Mesothelial cell of epicardium (in vitro differentiated cells): ENCODE measurements around the gene KCNK1. TPM values are rescaled to one million over a fixed set of nuclear protein-coding genes. Genes with fewer than 3 reads are reported as not detected.
A peak's percentile ranks its signal among the peaks of the same experiment; 100 is the strongest.
"Not testable (repeated sequence)": the region's sequence is repeated elsewhere in the genome, so short reads cannot be mapped to it uniquely, and the experiment has no call there.

Experiments
- DNase-seq, 2 experiments: peaks; one replicate each; pipeline ENCODE4 v3.0.0; 2021; ENCODE audit warnings: low spot score in 2 of 2; ENCODE audit not compliant: unreplicated experiment in 2 of 2
- H3K27ac Mint-ChIP-seq: 2 replicates; pipeline ENCODE4 v1.8.0; 2021; ENCODE audit warnings: mixed read lengths
- H3K27me3 Mint-ChIP-seq: 2 replicates; pipeline ENCODE4 v1.8.0; 2021; ENCODE audit warnings: low read depth, mixed read lengths
- H3K36me3 Mint-ChIP-seq: 2 replicates; pipeline ENCODE4 v1.8.0; 2021; ENCODE audit warnings: mixed read lengths
- H3K4me1 Mint-ChIP-seq: 2 replicates; pipeline ENCODE4 v1.8.0; 2021; ENCODE audit warnings: mixed read lengths
- H3K4me3 Mint-ChIP-seq: 2 replicates; pipeline ENCODE4 v1.8.0; 2021; ENCODE audit warnings: mild to moderate bottlenecking, moderate library complexity, mixed read lengths
- H3K9me3 Mint-ChIP-seq: 2 replicates; pipeline ENCODE4 v1.8.0; 2021; ENCODE audit warnings: mixed read lengths
- total RNA-seq: library from RNA; stranded (reverse); gene quantifications from 3 replicates; pipeline ENCODE4 v1.2.1, GENCODE V29; 2021
- TF ChIP-seq, protein P1 (sequence below): fragments of 200-600 bp; sonication (generic); IDR thresholded peaks from one replicate; pipeline ENCODE4 v1.5.0; 2021; ENCODE audit warnings: antibody characterized with exemption; ENCODE audit not compliant: unreplicated experiment

KCNK1 gene
- total RNA-seq, 1 donor from 2014 or later: 14.6 TPM

DNA sequence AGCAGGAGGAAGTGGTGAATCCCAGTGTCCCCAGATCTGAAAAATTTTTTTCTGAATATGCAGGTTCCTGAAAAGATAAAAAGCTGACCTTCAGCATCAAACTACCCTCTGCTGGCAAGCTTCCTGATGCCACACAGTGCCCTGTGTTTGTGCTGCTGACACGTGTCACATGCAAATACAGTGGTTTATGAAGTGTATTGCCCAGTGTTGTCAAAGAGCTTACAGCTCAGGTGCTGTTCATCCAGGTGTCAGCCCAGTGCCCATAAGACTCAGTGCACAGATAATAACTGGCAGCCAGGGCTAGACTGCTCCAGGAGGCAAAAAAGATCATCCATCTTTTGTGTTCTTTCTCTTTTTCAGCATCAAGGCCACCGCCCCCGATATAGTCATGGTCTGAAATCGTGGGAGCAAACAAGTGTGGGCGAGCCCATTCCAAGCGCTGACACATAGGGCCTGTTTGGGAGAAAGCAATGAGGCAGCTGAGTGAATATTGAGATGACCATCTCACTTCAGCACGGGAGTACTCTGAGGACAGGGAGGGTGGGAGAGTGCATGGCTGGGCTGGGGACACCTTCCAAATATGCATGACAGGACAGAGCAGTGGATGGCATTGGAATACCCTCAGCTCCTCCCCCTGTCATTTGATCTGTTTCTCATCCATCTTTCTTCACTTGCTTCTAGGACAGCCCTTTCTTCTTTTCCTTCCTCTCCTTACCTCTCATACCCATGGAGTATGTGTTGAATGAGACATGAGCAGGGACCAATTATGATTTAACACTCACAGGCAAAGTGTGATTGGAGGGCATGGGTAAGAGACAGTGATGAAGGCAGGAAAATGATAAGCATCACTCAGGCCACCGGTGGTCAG, 6.4 kb upstream of the KCNK1 start:
- TF ChIP-seq, protein P1, sequence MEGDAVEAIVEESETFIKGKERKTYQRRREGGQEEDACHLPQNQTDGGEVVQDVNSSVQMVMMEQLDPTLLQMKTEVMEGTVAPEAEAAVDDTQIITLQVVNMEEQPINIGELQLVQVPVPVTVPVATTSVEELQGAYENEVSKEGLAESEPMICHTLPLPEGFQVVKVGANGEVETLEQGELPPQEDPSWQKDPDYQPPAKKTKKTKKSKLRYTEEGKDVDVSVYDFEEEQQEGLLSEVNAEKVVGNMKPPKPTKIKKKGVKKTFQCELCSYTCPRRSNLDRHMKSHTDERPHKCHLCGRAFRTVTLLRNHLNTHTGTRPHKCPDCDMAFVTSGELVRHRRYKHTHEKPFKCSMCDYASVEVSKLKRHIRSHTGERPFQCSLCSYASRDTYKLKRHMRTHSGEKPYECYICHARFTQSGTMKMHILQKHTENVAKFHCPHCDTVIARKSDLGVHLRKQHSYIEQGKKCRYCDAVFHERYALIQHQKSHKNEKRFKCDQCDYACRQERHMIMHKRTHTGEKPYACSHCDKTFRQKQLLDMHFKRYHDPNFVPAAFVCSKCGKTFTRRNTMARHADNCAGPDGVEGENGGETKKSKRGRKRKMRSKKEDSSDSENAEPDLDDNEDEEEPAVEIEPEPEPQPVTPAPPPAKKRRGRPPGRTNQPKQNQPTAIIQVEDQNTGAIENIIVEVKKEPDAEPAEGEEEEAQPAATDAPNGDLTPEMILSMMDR: no peak
- H3K27ac Mint-ChIP-seq: no peak overlapping the region
- peaks cover 14% of the 10 kb centered on the region for H3K9me3 Mint-ChIP-seq
- H3K27me3 Mint-ChIP-seq: peaks cover 8% of the 10 kb centered on the region
- no peak for DNase-seq
- H3K4me1 Mint-ChIP-seq: peaks cover 13% of the 10 kb centered on the region
- H3K4me3 Mint-ChIP-seq: no peak overlapping the region
- H3K36me3 Mint-ChIP-seq: no peaks in the 10 kb centered on the region

DNA sequence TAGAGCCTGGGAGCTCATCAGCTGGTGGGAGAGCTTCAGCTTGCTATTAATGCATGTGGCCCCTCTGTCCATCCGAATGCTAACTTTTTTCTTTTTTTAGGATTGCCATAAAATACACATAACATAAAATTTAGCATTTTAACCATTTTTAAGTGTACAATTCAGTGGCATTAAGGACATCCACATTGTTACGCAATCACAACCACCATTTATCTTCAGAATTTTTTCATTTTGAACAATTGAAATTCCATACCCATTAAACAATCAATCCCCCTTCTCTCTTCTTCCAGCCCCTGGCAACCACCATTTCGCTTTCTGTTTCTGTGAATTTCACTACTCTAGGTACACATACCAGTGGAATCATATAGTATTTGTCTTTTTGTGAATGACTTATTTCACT, 4.9 kb upstream of the KCNK1 start:
- Mint-ChIP-seq H3K4me1 (peaks cover 15% of the 10 kb centered on the region), H3K36me3 (no peaks in the 10 kb centered on the region)
- no peak for DNase-seq

DNA sequence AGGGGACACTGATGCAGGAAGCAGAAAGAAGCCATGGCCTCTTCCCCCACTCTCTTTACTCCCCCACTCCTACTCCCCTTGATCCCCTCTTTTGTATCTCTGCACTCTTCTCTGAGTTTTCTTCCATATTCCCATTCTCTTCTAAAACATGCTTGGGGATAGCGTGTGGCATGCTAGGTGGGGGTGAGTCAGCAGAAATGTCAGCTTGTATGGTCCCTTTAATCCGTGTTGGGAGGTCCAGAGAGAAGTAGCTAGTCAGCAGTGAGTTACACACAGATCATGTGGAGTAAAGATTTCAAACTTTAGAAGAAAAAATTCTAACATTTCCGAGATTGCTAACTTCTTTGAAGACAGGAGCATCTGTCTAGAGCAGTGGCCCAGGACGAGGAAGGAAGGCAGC, 4.0 kb upstream of the KCNK1 start:
- H3K36me3 Mint-ChIP-seq: no peaks in the 10 kb centered on the region
- no peaks in the 10 kb centered on the region for H3K9me3 Mint-ChIP-seq
- DNase-seq: no peak
- no peak overlapping the region for H3K4me3 Mint-ChIP-seq
- H3K27ac Mint-ChIP-seq: no peak overlapping the region
- TF ChIP-seq, protein P1: no peak
- peaks cover 8% of the 10 kb centered on the region for H3K27me3 Mint-ChIP-seq
- H3K4me1 Mint-ChIP-seq: peaks cover 18% of the 10 kb centered on the region

More for the DNA sequence above, 4.9 kb upstream of the KCNK1 start:
- TF ChIP-seq, protein P1: no peak
- Mint-ChIP-seq H3K4me3 (no peak overlapping the region), H3K27ac (no peak overlapping the region), H3K9me3 (peaks cover 7% of the 10 kb centered on the region), H3K27me3 (peaks cover 8% of the 10 kb centered on the region)

DNA sequence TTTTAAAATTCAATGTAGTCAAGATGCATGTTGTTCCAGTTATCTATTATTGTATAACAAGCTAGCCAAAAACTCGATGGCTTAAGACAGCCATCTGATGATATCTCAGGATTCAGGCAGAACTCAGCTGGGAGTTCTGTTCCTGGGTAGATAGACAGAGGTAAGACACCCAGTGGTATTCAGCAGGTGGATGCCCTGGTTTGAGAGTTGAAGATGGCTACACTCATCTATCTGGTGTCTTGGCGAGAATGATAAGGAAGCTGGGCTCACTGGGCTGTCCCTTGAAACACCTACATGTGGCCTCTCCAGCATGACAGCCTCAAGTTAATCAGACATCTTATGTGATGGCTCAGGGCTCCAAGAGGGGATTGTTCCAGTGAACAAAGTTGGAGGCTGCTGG, 3.3 kb upstream of the KCNK1 start:
- Mint-ChIP-seq H3K36me3 (no peaks in the 10 kb centered on the region), H3K4me3 (no peak overlapping the region), H3K27me3 (peaks cover 8% of the 10 kb centered on the region), H3K4me1 (peaks cover 25% of the 10 kb centered on the region), H3K27ac (no peak overlapping the region), H3K9me3 (no peaks in the 10 kb centered on the region)
- DNase-seq: no peak
- TF ChIP-seq, protein P1: no peak

DNA sequence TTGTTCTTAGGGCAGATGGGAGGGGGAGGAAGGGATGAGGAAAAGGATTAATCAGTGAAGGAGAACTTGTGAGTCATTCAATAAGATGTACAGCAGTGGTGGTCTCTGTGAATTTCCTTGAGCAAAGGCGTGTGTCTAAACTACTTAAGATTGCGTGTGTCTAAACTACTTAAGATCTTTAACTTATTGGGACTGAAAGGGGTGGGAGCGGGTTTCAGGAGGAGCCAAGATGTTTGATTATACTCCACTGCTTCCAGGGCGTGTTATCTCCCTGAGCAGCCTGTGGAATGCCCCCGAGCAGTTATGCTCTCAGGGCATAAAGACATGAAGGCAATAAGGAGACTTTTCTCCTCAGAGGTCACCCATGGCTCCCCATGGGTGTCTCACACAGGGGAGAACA, 2.5 kb upstream of the KCNK1 start:
- DNase-seq, H3K27ac Mint-ChIP-seq, H3K4me3 Mint-ChIP-seq, H3K36me3 Mint-ChIP-seq, H3K27me3 Mint-ChIP-seq, H3K9me3 Mint-ChIP-seq: not testable (repeated sequence)
- peaks cover 33% of the 10 kb centered on the region for H3K4me1 Mint-ChIP-seq

DNA sequence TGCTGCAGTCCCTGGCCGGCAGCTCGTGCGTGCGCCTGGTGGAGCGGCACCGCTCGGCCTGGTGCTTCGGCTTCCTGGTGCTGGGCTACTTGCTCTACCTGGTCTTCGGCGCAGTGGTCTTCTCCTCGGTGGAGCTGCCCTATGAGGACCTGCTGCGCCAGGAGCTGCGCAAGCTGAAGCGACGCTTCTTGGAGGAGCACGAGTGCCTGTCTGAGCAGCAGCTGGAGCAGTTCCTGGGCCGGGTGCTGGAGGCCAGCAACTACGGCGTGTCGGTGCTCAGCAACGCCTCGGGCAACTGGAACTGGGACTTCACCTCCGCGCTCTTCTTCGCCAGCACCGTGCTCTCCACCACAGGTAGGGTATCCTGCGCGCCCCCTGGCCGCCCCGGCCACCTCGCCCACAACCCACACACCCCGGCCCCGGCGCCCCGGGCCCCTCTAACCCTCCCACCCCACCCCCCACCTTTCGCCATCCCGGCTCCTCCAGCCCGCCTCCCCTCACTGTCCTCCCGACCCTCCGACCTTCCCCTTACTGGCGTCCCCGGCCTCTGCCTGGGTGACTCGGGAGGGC, 352 bp downstream of the KCNK1 start:
- no peaks in the 10 kb centered on the region for H3K9me3 Mint-ChIP-seq
- TF ChIP-seq, protein P1: no peak
- H3K27ac Mint-ChIP-seq: peak overlapping the region; percentile 89
- peaks cover 5% of the 10 kb centered on the region for H3K27me3 Mint-ChIP-seq
- DNase-seq: peak; percentile 28 to 72
- H3K4me1 Mint-ChIP-seq: peaks cover 36% of the 10 kb centered on the region
- peak overlapping the region; percentile 94 for H3K4me3 Mint-ChIP-seq
- peaks cover 4% of the 10 kb centered on the region for H3K36me3 Mint-ChIP-seq
